GM18505 (cell line): ENCODE data around the gene COL9A2.

ENCODE experiments used
- ATAC-seq: cut with Tn5 transposase; IDR thresholded peaks from one replicate; pipeline ENCODE4 v1.9.1; 2021; ENCODE audit not compliant: unreplicated experiment
- POLR2A ChIP-seq: IDR thresholded peaks from 4 replicates; pipeline ENCODE4 v1.6.1; 2011; ENCODE audit warnings: borderline replicate concordance; ENCODE audit not compliant: insufficient read depth, insufficient read length; ENCODE audit errors: extremely low read depth

The COL9A2 gene

DNA sequence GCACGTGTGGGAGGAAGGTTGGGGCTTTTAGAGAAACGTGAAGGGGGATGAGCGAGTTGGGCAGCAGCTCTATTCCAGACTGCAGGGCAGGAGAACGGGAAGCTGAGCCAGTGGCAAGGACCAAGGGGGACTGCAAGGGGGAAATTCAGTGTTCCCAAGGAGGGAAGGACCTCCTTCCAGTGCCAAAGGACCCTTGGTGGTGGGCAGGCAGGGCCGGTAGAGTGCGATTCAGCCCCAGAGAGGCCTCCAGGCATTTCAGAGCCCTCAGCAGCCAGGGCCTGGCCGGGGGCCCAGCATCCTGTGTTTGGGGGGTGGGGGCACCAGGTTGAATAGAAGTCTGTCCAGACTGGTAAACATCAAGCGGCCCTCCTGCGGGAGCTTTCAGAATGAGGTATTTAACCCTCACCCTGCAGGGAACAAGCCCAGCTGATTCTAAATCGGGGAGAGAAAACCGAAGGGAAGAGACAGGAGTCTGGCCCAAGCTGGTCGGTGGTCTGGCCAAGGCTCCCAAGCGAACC, 2.3 kb downstream of the COL9A2 start:
- no peak for TF ChIP-seq POLR2A

GRCh38 chr1:40313958-40314720, 2.9 kb downstream of the COL9A2 start:
- TF ChIP-seq POLR2A, result no peak
- ATAC-seq, result no peak

More for the DNA sequence above, 2.3 kb downstream of the COL9A2 start:
- ATAC-seq, result no peak

GRCh38 chr1:40313329-40313957, 3.6 kb downstream of the COL9A2 start:
- ATAC-seq, result no peak
- no peak for TF ChIP-seq POLR2A

DNA sequence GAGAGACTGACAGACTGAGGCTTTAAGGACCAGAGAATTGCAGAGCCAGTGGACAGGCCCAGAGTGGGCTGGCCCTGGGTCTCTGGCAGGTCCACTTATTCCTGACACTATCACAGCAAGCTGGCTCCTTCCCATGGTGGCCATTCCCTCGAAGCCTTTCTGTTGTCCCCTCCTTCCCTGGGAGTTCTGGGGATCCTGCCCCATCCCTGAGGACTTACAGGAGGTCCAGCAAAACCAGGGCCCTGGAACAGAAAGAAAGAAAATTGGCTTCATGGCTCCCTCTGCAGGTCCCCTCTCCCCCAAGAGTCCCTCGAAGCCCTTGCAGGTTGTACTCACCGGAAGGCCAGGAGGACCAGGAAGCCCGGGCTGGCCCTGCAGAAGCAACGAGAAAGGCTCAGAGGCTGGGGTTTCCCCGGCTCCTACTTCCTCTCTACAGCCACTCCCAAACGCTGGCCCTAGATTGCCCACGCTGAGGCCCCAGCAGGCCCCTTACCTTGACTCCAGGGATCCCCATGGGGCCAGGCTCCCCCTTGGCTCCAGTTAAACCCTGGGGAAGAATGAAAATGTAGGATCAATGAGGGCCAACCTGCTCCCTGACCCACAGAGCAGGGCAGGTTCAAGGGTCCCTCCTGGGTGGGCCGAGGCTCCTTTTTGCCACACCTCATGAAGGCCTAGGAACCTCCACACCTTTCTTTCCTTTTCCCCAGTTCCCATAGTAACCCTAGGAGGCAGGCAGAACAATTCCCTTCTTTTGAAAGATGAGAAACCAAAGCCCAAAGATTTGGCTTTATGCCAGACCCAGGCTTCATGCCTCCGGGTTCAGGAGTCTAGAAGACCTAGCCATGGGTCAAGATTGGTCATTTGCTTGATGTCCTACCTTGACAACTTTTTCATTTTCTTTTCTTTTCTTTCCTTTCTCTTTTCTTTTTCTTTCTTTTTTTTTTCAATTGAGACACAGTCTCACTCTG, 4.6 kb downstream of the COL9A2 start:
- peak; percentile 71 for TF ChIP-seq POLR2A
- ATAC-seq, result no peak

DNA sequence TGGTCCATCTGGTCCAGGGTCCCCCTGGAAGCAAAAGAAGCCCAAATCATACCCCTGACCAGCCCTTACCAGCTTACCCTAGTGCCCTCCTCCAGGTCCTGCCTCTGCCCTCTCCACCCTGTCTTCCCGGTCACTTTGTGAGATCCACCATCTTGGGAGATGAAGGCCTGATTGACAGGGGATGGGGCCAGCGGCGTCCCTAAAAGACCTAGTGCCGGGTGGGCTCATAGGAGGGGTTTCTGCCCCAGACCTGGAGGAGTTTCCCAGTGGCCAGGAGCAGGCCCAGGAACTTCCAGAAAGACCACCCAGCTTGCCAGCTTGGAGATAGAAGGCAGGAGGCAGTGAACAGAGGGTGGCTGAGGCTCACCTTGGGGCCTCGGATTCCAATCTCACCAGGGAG, 5.4 kb downstream of the COL9A2 start:
- TF ChIP-seq POLR2A, result no peak
- no peak for ATAC-seq

- no peak for TF ChIP-seq POLR2A
- ATAC-seq, result no peak
Measured at GRCh38 chr1:40310983-40311642, 6.0 kb downstream of the COL9A2 start.

GRCh38 chr1:40310129-40310461, 7.0 kb downstream of the COL9A2 start:
- TF ChIP-seq POLR2A, result no peak

GRCh38 chr1:40309374-40310128, 7.5 kb downstream of the COL9A2 start:
- no peak for TF ChIP-seq POLR2A

More at GRCh38 chr1:40310129-40310461, 7.0 kb downstream of the COL9A2 start:
- ATAC-seq, result no peak

DNA sequence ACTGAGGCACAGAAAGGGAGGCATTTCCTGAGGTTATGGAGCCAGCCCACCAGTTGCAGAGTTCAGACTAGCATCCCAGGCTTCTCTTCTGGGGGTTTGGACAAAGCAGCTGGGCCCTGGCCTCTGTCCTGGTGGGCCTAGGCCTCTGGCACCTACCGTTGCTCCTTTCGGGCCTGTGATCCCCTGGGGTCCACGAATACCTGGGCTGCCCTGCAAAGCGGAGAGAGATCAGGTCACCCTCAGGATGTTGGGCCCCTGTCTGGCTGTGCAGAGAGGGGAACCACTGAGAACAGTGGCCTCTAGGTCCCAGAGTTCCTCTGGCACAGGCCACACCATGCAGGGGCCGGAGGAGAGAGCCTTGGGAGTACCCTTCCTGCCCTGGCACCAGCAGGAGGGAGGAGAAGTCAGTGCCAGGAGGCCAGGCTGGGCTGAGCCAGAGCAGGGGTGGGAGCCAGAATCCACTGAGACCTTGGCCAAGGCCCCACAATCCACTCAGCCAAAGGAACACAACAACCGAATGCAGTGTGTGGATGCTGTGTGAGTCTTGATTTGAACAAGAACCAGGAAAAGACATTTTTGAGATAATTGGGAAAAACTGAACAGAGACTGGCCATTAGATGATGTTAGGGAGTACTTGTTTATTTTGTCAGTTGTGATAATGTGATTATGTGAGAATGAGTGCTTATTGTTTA, 8.9 kb downstream of the COL9A2 start:
- no peak for ATAC-seq
- no peak for TF ChIP-seq POLR2A

More at GRCh38 chr1:40309374-40310128, 7.5 kb downstream of the COL9A2 start:
- ATAC-seq, result no peak

GRCh38 chr1:40307186-40307585, 9.9 kb downstream of the COL9A2 start:
- no peak for ATAC-seq
- TF ChIP-seq POLR2A, result no peak

GRCh38 chr1:40306296-40306695, 10.8 kb downstream of the COL9A2 start:
- no peak for TF ChIP-seq POLR2A
- no peak for ATAC-seq
